HFFc6 (cell line): ENCODE results near the gene GARIN5A. TPM values are rescaled to one million over a fixed set of nuclear protein-coding genes. Genes with fewer than 3 reads are reported as not detected.

ENCODE experiments used
- DNase-seq: peaks from one replicate; pipeline ENCODE4 v3.0.0-alpha.2; 2018
- H3K27ac Mint-ChIP-seq: 2 replicates; pipeline ENCODE4 v1.8.0; 2020; ENCODE audit warnings: mild to moderate bottlenecking, mixed read lengths
- H3K27me3 Mint-ChIP-seq: 2 replicates; pipeline ENCODE4 v1.8.0; 2021; ENCODE audit warnings: mild to moderate bottlenecking, moderate library complexity, mixed read lengths; ENCODE audit not compliant: insufficient read depth
- H3K36me3 Mint-ChIP-seq: 2 replicates; pipeline ENCODE4 v1.8.0; 2021; ENCODE audit warnings: low read depth, mixed read lengths
- H3K4me1 Mint-ChIP-seq: 2 replicates; pipeline ENCODE4 v1.8.0; 2020; ENCODE audit warnings: low read depth, mixed read lengths
- H3K4me3 Mint-ChIP-seq: 2 replicates; pipeline ENCODE4 v1.8.0; 2020; ENCODE audit warnings: mild to moderate bottlenecking, moderate library complexity, mixed read lengths
- H3K9me3 Mint-ChIP-seq: 2 replicates; pipeline ENCODE4 v1.8.0; 2020; ENCODE audit warnings: mild to moderate bottlenecking, mixed read lengths
- total RNA-seq, 6 experiments: library from RNA; stranded (reverse); fragmentation: NEBNext Ultra II Directional; extraction: Animal tissue kit (Norgen Biotek cat#: 25700); gene quantifications; 2 replicates in 1 of 6; 3 replicates in 5 of 6; pipeline ENCODE4 v1.2.3, GENCODE V29; 2021
- TF ChIP-seq, protein P1 (sequence below): fragments of 200-600 bp; sonication (generic); IDR thresholded peaks from 2 replicates; pipeline ENCODE4 v1.5.0; 2021; ENCODE audit warnings: antibody characterized with exemption, mild to moderate bottlenecking

GARIN5A gene
- total RNA-seq, 6 experiments from 2014 or later: 0.16 to 1.5 (median 0.28) TPM; not detected in 1

DNA sequence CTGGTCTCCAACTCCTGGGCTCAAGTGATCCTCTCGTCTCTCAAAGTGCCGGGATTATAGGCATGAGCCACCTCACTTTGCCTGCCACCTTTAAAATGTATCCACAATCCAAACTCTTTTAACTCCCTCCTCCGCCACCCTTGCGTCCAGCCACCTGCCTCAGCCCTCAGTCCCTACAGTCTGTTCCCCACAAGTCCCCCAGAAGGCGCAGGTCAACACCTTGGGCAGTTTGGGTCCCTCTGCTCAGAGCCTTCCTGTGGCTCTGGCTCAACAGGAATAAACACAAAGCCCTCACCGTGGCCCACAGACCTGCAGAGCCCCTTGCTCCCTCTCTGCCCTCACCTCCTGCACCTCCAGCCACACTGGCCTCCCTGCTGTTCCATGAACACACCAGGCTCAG lies 7.8 kb downstream of the GARIN5A start:
- Mint-ChIP-seq H3K27ac (no peak overlapping the region), H3K9me3 (no peaks in the 10 kb centered on the region), H3K36me3 (no peaks in the 10 kb centered on the region), H3K27me3 (peaks cover 26% of the 10 kb centered on the region), H3K4me3 (no peak overlapping the region), H3K4me1 (no peaks in the 10 kb centered on the region)
- no peak for DNase-seq
- TF ChIP-seq, protein P1, sequence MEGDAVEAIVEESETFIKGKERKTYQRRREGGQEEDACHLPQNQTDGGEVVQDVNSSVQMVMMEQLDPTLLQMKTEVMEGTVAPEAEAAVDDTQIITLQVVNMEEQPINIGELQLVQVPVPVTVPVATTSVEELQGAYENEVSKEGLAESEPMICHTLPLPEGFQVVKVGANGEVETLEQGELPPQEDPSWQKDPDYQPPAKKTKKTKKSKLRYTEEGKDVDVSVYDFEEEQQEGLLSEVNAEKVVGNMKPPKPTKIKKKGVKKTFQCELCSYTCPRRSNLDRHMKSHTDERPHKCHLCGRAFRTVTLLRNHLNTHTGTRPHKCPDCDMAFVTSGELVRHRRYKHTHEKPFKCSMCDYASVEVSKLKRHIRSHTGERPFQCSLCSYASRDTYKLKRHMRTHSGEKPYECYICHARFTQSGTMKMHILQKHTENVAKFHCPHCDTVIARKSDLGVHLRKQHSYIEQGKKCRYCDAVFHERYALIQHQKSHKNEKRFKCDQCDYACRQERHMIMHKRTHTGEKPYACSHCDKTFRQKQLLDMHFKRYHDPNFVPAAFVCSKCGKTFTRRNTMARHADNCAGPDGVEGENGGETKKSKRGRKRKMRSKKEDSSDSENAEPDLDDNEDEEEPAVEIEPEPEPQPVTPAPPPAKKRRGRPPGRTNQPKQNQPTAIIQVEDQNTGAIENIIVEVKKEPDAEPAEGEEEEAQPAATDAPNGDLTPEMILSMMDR: no peak

DNA sequence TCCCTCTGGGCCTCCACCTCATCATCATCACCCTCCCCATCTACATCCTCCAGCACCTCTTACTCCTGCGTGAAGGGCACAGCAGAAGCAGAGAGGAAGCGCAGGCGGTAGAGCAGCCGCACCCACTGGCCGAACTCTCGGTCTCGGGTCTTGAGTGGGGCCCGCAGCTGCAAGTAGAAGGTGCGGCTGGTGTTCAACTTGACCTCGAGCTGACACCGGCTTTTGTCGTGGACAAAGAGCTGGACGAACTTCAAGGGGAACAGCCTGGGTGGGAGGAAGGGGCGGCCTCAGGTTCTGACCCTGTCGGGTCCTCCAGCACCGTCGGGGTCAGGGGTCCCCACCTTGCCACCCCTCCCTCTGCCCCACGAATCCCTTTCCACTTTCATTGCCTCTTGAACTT lies 9.1 kb downstream of the GARIN5A start:
- no peaks in the 10 kb centered on the region for H3K9me3 Mint-ChIP-seq
- no peak for DNase-seq
- TF ChIP-seq, protein P1: no peak
- no peaks in the 10 kb centered on the region for H3K4me1 Mint-ChIP-seq
- H3K27ac Mint-ChIP-seq: no peak overlapping the region
- no peaks in the 10 kb centered on the region for H3K36me3 Mint-ChIP-seq
- no peak overlapping the region for H3K4me3 Mint-ChIP-seq
- H3K27me3 Mint-ChIP-seq: peaks cover 26% of the 10 kb centered on the region

DNA sequence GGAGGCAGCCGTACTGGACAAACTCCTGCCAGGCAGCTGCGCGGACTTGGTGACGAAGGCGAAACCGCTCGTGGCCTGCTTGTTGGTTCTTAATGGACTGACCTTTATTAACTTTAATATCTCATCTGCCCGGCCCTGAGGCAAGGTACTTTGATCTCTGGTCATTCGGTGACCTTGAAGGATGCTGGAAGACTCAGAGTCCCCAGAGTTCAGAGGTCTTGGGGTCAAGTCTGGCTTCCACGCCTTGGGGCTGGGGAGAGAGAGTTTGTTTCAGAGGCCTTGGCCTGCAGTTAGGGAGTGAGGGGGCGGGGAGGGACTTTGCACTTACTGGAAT lies 10.0 kb downstream of the GARIN5A start:
- Mint-ChIP-seq H3K4me1 (no peaks in the 10 kb centered on the region), H3K36me3 (no peaks in the 10 kb centered on the region), H3K27ac (no peak overlapping the region), H3K9me3 (no peaks in the 10 kb centered on the region), H3K4me3 (no peak overlapping the region), H3K27me3 (peaks cover 26% of the 10 kb centered on the region)
- no peak for DNase-seq
- TF ChIP-seq, protein P1: no peak

DNA sequence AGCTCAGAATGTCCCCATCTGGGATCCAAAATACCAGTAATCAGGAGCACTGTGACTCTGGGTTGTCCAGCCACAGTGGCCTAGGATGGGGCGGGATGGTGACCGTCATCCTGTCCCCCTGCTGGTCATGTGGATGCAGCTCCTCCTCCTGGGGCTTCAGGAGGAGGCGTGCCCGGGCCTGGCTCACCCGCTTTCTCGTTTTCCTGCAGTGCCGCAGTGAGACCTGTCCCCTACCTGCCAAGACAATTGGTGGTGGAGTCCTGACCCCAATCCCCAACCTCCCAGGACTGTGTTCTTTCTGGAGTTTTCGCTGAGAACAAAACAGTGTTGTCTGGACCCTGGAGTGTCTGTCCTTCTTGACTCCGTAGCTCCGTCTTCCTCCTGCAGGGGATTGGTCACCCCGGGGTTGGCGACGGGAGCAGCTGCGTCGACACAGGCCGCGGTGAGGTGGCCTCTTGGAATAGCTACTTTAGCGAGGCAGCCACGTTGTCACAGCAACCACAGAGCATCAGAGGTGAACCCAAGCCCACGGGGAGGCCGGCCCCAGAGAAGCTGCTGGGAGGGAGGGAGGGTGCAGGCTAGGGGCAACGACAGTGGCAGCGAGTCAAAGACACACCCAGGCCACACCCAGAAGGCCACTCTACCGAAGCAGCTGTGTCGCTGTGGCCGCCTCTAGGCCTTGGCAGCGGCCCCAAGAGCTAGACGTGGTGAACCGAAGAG lies 10.5 kb downstream of the GARIN5A start:
- no peaks in the 10 kb centered on the region for H3K9me3 Mint-ChIP-seq
- no peaks in the 10 kb centered on the region for H3K36me3 Mint-ChIP-seq
- peaks cover 26% of the 10 kb centered on the region for H3K27me3 Mint-ChIP-seq
- DNase-seq: peak; percentile 8
- H3K27ac Mint-ChIP-seq: no peak overlapping the region
- peaks cover 3% of the 10 kb centered on the region for H3K4me1 Mint-ChIP-seq
- TF ChIP-seq, protein P1: peak; percentile 69
- H3K4me3 Mint-ChIP-seq: no peak overlapping the region

DNA sequence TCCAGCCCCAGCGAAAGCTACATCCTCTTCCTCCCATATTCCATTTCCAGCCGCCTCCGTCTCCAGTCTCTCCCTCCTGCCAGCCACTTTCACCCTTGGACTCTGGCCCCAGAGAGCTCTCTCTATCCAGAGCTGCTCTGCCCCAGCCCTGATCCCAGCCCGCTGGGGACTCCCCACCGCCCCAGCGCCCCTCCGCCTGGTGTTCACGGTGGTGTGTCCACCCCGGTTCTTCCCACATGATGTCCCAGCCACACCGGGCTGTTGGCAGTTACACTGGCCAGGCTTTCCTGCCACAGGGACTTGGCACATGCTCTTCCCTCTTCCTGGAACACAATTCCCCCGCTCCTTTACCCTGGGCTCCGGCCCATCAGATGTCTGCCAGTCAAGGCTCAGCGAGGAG lies 11.6 kb downstream of the GARIN5A start:
- peaks cover 13% of the 10 kb centered on the region for H3K4me1 Mint-ChIP-seq
- TF ChIP-seq, protein P1: no peak
- H3K36me3 Mint-ChIP-seq: no peaks in the 10 kb centered on the region
- no peak overlapping the region for H3K27ac Mint-ChIP-seq
- no peaks in the 10 kb centered on the region for H3K9me3 Mint-ChIP-seq
- peaks cover 26% of the 10 kb centered on the region for H3K27me3 Mint-ChIP-seq
- no peak for DNase-seq
- no peak overlapping the region for H3K4me3 Mint-ChIP-seq

DNA sequence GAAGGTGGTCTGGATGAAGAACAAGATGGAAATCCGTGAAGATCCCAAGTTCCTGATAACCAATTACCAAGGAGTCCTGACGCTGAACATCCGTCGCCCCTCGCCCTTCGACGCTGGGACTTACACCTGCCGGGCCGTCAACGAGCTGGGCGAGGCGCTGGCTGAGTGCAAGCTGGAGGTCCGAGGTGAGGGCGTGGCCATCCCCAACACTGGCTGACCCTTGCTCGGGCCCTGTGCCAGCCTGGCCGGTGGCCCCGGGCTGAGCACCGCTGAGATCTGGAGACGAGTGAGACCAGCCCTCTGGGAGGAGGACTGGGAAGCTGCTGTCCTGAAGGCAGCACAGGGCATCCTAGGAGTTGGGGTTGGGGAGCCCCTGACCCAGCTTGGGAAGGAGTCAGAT lies 12.3 kb downstream of the GARIN5A start:
- H3K27ac Mint-ChIP-seq: no peak overlapping the region
- peaks cover 24% of the 10 kb centered on the region for H3K27me3 Mint-ChIP-seq
- peaks cover 16% of the 10 kb centered on the region for H3K4me1 Mint-ChIP-seq
- no peaks in the 10 kb centered on the region for H3K36me3 Mint-ChIP-seq
- no peak for DNase-seq
- TF ChIP-seq, protein P1: no peak
- H3K9me3 Mint-ChIP-seq: no peaks in the 10 kb centered on the region
- H3K4me3 Mint-ChIP-seq: no peak overlapping the region
